Measurements from ENCODE around the gene SPIN1. TPM values are rescaled to one million over a fixed set of nuclear protein-coding genes. Genes with fewer than 3 reads are reported as not detected.
A peak's percentile ranks its signal among the peaks of the same experiment; 100 is the strongest.

The SPIN1 gene
- total and polyA plus RNA-seq, 8 donors: 17.8 to 53.4 (median 28.8) TPM

DNA sequence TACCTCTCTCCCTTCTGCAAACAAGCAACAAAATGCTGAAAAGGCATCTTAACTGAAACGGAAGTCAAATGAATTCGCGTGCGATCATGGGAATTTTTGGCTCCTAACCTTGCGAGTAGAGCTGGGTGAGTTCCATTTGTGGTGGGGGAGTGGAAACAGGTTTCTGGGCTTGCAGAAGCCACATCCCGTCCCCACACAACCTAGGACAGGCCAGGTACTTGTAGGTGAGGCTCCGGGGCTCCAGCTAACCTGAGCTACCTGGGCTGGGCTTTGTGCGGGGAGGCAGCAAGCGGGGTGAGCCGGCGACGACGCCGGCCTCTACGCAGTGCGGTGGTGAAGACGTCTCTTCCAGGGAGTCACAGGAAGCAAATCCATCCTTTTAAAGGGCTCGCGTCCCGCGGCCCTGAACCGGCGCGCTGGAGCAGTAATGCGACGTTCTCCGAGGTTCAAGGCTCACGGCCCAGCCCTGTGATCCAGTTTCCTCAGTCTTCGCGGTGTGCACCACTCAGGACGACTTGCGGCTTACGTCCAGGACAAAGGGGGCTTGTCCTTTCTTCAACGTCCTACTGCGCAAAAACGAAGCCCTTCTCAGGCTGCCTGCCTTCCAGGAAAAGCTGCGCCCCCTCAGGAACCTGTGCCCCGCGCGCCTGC is 567 bp upstream of the SPIN1 start:
- Histone ChIP-seq H3K9me3 (no peaks in the 10 kb centered on the region), H3K4me3 (peak overlapping the region; percentile 52 to 88 (median 82)), H3K4me1 (peaks cover 5 to 14% (median 10%) of the 10 kb centered on the region in 3 donors), H3K27me3 (no peaks in the 10 kb centered on the region), H3K36me3 (no peaks in the 10 kb centered on the region), H3K27ac (peak overlapping the region; percentile 83 to 92 (median 90))
- peak; percentile 57 to 84 (median 60) for DNase-seq
- intact Hi-C loops (cut with DNase I): no loop called here
- TF ChIP-seq, protein P1, sequence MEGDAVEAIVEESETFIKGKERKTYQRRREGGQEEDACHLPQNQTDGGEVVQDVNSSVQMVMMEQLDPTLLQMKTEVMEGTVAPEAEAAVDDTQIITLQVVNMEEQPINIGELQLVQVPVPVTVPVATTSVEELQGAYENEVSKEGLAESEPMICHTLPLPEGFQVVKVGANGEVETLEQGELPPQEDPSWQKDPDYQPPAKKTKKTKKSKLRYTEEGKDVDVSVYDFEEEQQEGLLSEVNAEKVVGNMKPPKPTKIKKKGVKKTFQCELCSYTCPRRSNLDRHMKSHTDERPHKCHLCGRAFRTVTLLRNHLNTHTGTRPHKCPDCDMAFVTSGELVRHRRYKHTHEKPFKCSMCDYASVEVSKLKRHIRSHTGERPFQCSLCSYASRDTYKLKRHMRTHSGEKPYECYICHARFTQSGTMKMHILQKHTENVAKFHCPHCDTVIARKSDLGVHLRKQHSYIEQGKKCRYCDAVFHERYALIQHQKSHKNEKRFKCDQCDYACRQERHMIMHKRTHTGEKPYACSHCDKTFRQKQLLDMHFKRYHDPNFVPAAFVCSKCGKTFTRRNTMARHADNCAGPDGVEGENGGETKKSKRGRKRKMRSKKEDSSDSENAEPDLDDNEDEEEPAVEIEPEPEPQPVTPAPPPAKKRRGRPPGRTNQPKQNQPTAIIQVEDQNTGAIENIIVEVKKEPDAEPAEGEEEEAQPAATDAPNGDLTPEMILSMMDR (IDR thresholded peaks at IDR 0.05): no peak
- no peak for FAIRE-seq
- peak; percentile 51 to 63 (median 56) for ATAC-seq
- WGBS, 2 donors: 0 to 1% methylated on average over 39 to 40 of the region's 40 CpGs

DNA sequence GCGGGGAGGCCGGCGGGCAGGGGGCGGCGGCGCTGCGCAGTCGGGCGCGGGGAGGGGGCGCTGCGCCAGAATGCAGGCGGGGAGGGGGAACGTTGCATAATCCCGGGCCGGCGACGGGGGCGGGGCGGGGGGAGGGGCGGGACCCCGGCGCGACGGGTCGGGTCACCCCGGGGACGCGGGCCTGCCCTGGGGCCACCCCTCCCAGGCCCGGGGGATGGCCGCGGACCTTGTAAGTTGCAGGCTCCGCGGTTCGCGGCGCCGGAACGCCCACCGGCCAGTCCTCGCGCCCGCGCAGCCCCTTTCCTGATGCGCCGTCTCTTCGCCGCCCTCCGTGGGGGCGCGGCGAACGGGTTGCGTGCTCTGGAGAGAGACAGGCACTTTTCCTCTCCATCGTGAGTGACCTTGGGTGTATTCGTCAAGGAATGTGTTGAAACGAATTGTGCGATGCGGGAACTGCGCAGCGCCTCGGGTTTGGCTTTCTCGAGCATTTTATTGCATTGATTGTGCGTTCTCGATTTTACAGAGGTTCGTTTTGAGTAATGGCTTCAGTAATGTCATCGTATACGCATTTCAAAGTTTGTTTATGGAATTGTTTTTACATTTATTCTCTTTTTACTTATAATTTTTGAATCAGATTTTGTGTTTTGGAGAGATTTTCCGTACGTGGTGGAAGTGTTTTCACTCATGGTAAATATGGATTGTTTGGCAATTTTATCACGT is 802 bp downstream of the SPIN1 start:
- intact Hi-C loops (cut with DNase I): no loop called here
- Histone ChIP-seq H3K36me3 (no peaks in the 10 kb centered on the region), H3K27ac (peak overlapping the region; percentile 83 to 92 (median 90)), H3K27me3 (no peaks in the 10 kb centered on the region), H3K4me1 (peaks cover 5 to 14% (median 10%) of the 10 kb centered on the region in 3 donors), H3K9me3 (no peaks in the 10 kb centered on the region), H3K4me3 (peak overlapping the region; percentile 75 to 88 (median 82))
- DNase-seq (peak in 1 of 6 donors; percentile 57), ATAC-seq (peak; percentile 25 to 44 (median 34)), FAIRE-seq (no peak)
- TF ChIP-seq, protein P1 (IDR thresholded peaks at IDR 0.05): peak in 1 of 4 donors; percentile 2
- 0 to 1% methylated on average over 50 to 71 of the region's 71 CpGs for WGBS, 2 donors

DNA sequence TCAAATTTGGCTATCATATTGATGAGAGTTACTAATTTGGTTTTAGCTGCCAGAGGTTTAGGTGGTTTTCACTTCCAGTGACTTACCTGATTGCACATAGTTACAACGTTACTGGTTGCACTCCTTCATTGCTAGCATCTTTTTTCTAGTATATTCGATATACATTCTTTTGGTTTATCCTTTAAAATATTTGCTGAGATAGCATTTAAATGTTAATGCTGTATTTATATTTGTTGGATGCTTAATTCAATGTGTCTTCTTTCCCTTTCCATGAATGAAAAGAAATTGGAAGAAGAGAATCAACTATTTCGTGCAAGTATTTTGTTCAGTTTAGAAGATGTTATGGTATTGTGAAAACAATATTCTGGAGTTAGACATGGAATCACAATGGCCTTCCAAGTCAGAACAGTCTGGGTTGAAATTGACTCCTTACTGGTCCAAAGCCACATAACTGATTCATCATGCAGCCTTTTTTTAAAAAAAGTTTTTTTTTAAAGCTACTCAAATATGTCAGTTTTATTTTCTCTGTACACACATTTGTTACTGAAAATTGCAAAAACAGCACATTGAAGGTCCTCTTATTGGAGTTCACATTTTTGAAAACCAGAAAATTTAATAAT is 2.2 kb downstream of the SPIN1 start:
- Histone ChIP-seq H3K27me3 (no peaks in the 10 kb centered on the region), H3K36me3 (no peaks in the 10 kb centered on the region), H3K4me3 (no peak overlapping the region), H3K9me3 (no peaks in the 10 kb centered on the region), H3K4me1 (peaks cover 5 to 14% (median 10%) of the 10 kb centered on the region in 3 donors), H3K27ac (no peak overlapping the region)
- TF ChIP-seq, protein P1 (IDR thresholded peaks at IDR 0.05): no peak
- 61% methylated on average over 3 of the region's 3 CpGs for WGBS, 2 donors
- DNase-seq: no peak
- intact Hi-C loops (cut with DNase I): no loop called here
- no peak for FAIRE-seq
- no peak for ATAC-seq

DNA sequence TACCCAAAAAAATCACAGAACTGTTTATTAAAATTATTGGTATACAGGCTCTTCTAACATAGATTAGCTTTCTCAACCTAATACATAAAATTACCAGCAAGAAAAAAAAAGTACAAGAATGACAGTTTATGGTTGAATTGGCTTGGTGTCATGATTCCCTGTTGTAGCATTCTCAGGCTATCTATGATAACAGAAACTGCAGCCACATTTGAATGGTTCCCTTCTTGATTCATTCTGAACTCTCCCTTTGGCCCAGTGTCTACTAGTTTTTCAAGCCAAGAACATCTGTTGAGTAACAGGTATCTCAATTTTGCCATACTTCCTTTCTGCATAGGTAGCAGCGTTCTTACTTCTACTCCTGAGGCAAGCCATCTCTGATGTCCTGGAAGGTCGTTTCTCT is 3.0 kb downstream of the SPIN1 start:
- FAIRE-seq: no peak

More for the DNA sequence above, 3.0 kb downstream of the SPIN1 start:
- Histone ChIP-seq H3K9me3 (no peaks in the 10 kb centered on the region), H3K4me1 (peaks cover 5 to 14% (median 10%) of the 10 kb centered on the region in 3 donors), H3K27me3 (no peaks in the 10 kb centered on the region), H3K36me3 (no peaks in the 10 kb centered on the region), H3K27ac (no peak overlapping the region), H3K4me3 (no peak overlapping the region)
- DNase-seq (no peak), ATAC-seq (no peak)
- intact Hi-C loops (cut with DNase I): no loop called here
- 76 to 79% methylated on average over 2 of the region's 2 CpGs for WGBS, 2 donors
- TF ChIP-seq, protein P1 (IDR thresholded peaks at IDR 0.05): no peak
